Thyroid gland (tissue), 4 donors: ENCODE data around the gene LRRC27.

Experiments
- CTCF ChIP-seq, 6 experiments: fragments of 200-600 bp in 3 of 6; fragments of 450-650 bp in 3 of 6; sonication (generic) in 3 of 6; IDR thresholded peaks; one replicate each; pipeline ENCODE4 v1.5.1; 2016 to 2019; ENCODE audit warnings: antibody characterized with exemption in 6 of 6, mild to moderate bottlenecking in 2 of 6, inconsistent platforms in 1 of 6, moderate library complexity in 1 of 6
- POLR2A ChIP-seq, 2 donors: fragments of 450-650 bp; IDR thresholded peaks; one replicate each; pipeline ENCODE4 v1.6.1; 2017; ENCODE audit warnings: antibody characterized with exemption in 2 of 2, mild to moderate bottlenecking in 2 of 2, moderate library complexity in 1 of 2

GRCh38 chr10:132366006-132366405 lies 34.0 kb downstream of the LRRC27 start:
- TF ChIP-seq CTCF (IDR thresholded peaks at IDR 0.05), result no peak
- TF ChIP-seq POLR2A (IDR thresholded peaks at IDR 0.05), result no peak
